ENCODE results near the gene C9orf50.
"Not testable (repeated sequence)": the region's sequence is repeated elsewhere in the genome, so short reads cannot be mapped to it uniquely, and the experiment has no call there.

The C9orf50 gene

DNA sequence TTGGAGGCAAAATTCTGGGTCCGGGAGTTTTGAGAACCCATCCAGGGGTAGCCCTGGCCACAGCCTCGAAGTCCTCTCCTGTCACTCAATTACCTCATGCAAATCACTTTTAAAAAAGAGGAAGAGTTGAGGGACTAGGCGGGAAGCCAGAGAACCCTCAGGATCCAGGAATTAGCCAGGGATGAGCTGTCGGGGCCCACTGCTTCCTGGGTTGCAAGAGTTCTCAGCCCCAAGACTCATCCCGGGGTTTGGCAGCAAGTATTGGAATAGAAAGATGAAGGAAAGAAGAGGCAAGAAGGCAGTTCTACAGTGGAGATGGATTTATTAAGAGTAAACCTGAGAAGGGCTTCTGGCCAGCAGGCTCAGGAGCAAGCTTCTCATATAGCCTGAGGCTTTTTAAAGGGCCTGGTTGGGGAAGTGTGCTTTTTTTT lies 25.6 kb downstream of the C9orf50 start:
- FAIRE-seq (no peak), DNase-seq (ENCODE audit: insufficient read length, low spot score) (no peak)

GRCh38 chr9:129594632-129595031 lies 26.3 kb downstream of the C9orf50 start:
- FAIRE-seq (no peak), DNase-seq (ENCODE audit: insufficient read length, low spot score) (no peak)

DNA sequence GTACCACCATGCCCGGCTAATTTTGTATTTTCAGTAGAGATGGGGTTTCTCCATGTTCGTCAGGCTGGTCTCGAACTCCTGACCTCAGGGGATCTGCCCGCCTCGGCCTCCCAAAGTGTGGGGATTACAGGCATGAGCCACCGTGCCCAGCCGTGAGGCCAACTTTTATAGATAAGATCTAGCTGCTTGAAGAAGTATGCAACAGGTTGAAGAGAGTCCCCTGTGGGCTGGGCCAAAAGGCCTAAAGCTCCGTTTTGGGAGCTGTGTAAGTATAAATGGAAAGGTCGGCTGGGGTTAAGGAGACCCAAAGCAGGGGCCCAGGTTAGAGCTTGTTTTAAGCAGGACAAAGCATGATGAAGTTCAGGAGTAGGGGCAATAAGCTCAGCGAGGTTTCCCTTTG lies 28.1 kb downstream of the C9orf50 start:
- FAIRE-seq = not testable (repeated sequence)

GRCh38 chr9:129591916-129592315 lies 29.0 kb downstream of the C9orf50 start:
- no peak for DNase-seq (ENCODE audit: insufficient read length, low spot score)

More for the DNA sequence above, 28.1 kb downstream of the C9orf50 start:
- DNase-seq (ENCODE audit: insufficient read length, low spot score) = not testable (repeated sequence)

GRCh38 chr9:129590466-129590865 lies 30.4 kb downstream of the C9orf50 start:
- DNase-seq (ENCODE audit: insufficient read length, low spot score) (no peak), FAIRE-seq (no peak)

More at GRCh38 chr9:129591916-129592315, 29.0 kb downstream of the C9orf50 start:
- FAIRE-seq = no peak

- FAIRE-seq (no peak), DNase-seq (ENCODE audit: insufficient read length, low spot score) (no peak)
Observed at GRCh38 chr9:129587487-129588262, 33.2 kb downstream of the C9orf50 start.

GRCh38 chr9:129586685-129587084 lies 34.2 kb downstream of the C9orf50 start:
- DNase-seq (ENCODE audit: insufficient read length, low spot score) (no peak), FAIRE-seq (no peak)

DNA sequence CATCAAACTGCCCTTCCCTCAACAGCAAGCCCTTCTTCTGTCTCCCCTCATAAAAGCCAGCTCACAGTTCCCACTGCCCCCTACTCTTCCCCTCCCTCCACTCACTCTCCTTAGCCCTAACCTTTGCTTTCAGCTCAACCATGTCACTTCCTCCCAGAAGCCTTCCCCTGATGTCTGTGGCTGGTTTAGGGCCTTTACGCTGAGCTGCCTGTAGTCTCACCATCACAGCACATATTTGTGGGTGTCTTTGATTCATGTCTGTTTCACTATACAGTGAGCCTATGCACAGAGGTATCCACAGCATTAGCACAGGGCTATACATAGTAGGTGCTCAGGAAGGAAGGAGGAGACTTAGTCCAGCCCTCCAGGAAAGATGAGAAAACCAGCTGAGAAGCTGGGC lies 34.7 kb downstream of the C9orf50 start:
- DNase-seq (ENCODE audit: insufficient read length, low spot score) (no peak), FAIRE-seq (no peak)

DNA sequence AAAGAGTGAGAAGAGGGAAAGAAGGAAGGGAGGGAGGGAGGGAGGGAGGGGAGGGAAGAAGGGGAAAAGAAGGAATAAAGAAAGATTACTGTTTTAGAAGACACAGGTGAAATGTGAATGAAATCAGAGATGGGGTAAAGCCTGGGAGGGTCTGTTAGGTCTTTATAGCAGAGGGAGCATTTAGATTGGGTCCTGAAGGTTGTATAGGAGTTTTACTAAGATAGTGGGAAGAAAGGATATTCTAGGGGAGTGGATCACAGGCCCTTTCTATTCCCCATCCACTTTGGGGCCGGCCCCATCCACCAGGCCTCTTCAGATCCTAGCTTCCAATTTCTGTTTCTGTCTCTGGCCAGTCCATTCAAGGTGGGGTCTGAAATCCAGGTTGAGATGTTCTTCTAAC lies 35.5 kb downstream of the C9orf50 start:
- no peak for FAIRE-seq
- DNase-seq (ENCODE audit: insufficient read length, low spot score) = no peak

- FAIRE-seq = no peak
- DNase-seq (ENCODE audit: insufficient read length, low spot score) = peak; percentile 62
Observed at GRCh38 chr9:129584136-129584535, 36.8 kb downstream of the C9orf50 start.

GRCh38 chr9:129583308-129584038 lies 37.4 kb downstream of the C9orf50 start:
- DNase-seq (ENCODE audit: insufficient read length, low spot score) (no peak), FAIRE-seq (no peak)

GRCh38 chr9:129582855-129583254 lies 38.0 kb downstream of the C9orf50 start:
- DNase-seq (ENCODE audit: insufficient read length, low spot score) = no peak
- no peak for FAIRE-seq

GRCh38 chr9:129581505-129582189 lies 39.3 kb downstream of the C9orf50 start:
- DNase-seq (ENCODE audit: insufficient read length, low spot score) (no peak), FAIRE-seq (no peak)

DNA sequence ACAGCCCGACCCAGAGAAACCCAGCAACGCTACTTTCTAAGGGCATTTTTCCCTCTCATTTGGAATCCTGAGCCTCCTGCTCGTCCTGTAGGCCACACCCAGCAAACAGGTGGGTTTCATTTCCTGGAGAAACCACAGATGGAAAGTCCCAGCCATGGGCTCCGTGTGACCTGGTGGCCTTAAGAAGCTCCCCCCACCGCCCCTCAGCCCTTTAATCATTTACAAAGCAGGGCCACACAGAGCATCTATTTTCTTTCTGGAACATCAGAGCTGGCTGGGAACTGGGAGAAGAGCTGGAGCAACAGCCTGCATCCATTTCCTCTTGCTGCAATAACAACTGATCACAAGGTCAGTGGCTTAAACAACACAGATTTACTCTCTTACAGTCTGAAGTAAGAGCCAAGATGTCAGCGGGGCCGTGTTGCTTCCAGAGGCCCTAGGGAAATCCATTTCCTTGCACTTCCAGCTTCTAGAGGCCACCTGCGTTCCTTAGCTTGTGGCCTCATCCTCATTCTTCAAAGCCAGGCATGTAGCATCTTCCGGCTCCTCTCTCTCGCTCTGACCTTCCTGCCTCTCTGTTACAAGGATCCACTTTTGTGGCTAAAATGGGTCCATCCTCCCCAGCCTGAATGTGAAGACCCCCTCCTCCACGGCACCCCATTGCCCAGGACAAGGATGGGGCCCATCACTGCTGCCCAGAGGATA lies 40.5 kb downstream of the C9orf50 start:
- DNase-seq (ENCODE audit: insufficient read length, low spot score) (no peak), FAIRE-seq (no peak)

- no peak for DNase-seq (ENCODE audit: insufficient read length, low spot score)
- FAIRE-seq = no peak
Observed at GRCh38 chr9:129579294-129579693, 41.6 kb downstream of the C9orf50 start.

GRCh38 chr9:129576546-129577543 lies 44.1 kb downstream of the C9orf50 start:
- no peak for FAIRE-seq

DNA sequence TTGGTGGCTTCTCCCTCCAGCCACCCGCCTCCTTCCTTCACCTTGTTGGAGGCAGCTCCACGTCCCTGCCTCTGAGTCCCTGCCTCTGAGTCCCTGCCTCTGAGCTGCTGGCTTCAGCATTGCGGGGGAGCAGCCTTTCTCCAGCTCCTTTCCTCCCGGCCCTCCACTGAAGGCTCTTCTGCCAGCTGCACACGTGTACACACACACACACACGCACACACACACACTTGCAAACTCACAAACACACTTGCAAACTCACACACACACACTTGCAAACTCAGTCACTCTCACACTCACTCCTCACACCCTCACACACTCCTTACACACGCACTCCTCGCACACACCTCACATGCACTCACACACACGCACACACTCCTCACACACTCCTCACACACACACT lies 45.1 kb downstream of the C9orf50 start:
- peak; percentile 80 for FAIRE-seq

More at GRCh38 chr9:129576546-129577543, 44.1 kb downstream of the C9orf50 start:
- no peak for DNase-seq (ENCODE audit: insufficient read length, low spot score)

GRCh38 chr9:129574911-129575585 lies 45.9 kb downstream of the C9orf50 start:
- FAIRE-seq = no peak
- no peak for DNase-seq (ENCODE audit: insufficient read length, low spot score)

More for the DNA sequence above, 45.1 kb downstream of the C9orf50 start:
- no peak for DNase-seq (ENCODE audit: insufficient read length, low spot score)

- no peak for FAIRE-seq
Observed at GRCh38 chr9:129573977-129574376, 46.9 kb downstream of the C9orf50 start.

More at GRCh38 chr9:129573977-129574376, 46.9 kb downstream of the C9orf50 start:
- no peak for DNase-seq (ENCODE audit: insufficient read length, low spot score)
